Tibial artery (tissue), 4 donors: Measurements from ENCODE around the gene TBC1D1.

Source experiments
- DNase-seq, 2 donors: peaks; one replicate each; pipeline ENCODE4 v3.0.0-alpha.2; 2019
- H3K27ac ChIP-seq, 2 donors: fragments of 200-600 bp; sonication (generic) in 1 of 2; 1 replicate in 1 of 2; 2 replicates in 1 of 2; pipeline ENCODE4 v1.5.1; 2018 to 2019; ENCODE audit warnings: mild to moderate bottlenecking in 1 of 2
- H3K27me3 ChIP-seq, 2 donors: fragments of 200-600 bp; sonication (generic) in 1 of 2; one replicate each; pipeline versions ENCODE4 v1.5.1 to v1.6.0; 2016 to 2019
- H3K36me3 ChIP-seq, 3 donors: fragments of 200-600 bp; sonication (generic) in 2 of 3; one replicate each; pipeline ENCODE4 v1.5.1; 2016 to 2019; ENCODE audit warnings: mild to moderate bottlenecking in 2 of 3
- H3K4me1 ChIP-seq, 4 donors: fragments of 200-600 bp; sonication (generic) in 2 of 4; 1 replicate in 3 of 4; 2 replicates in 1 of 4; pipeline ENCODE4 v1.5.1; 2016 to 2019
- H3K4me3 ChIP-seq, 2 donors: fragments of 200-600 bp; sonication (generic) in 1 of 2; 1 replicate in 1 of 2; 2 replicates in 1 of 2; pipeline ENCODE4 v1.5.1; 2018 to 2019; ENCODE audit warnings: mild to moderate bottlenecking in 2 of 2
- H3K9me3 ChIP-seq, 3 donors: fragments of 200-600 bp; sonication (generic) in 1 of 3; one replicate each; pipeline ENCODE4 v1.5.1; 2016 to 2019
- intact Hi-C: fragments of 100-400 bp; cut with DNase I; formaldehyde crosslinking; loops from one replicate; pipeline ENCODE4 v1.15.0; 2023; ENCODE audit warnings: low total_unique reads
- TF ChIP-seq, protein P1 (sequence below), 2 experiments: fragments of 200-600 bp in 1 of 2; fragments of 450-650 bp in 1 of 2; IDR thresholded peaks; one replicate each; pipeline ENCODE4 v1.5.1; 2017 to 2019; ENCODE audit warnings: antibody characterized with exemption in 2 of 2, mild to moderate bottlenecking in 1 of 2, moderate library complexity in 1 of 2

Gene TBC1D1

GRCh38 chr4:38080061-38080974 is 189.4 kb downstream of the TBC1D1 start:
- peaks cover 0 to 5% (median 0%) of the 10 kb centered on the region in 3 donors for H3K36me3 ChIP-seq
- H3K27me3 ChIP-seq: no peaks in the 10 kb centered on the region
- TF ChIP-seq, protein P1, sequence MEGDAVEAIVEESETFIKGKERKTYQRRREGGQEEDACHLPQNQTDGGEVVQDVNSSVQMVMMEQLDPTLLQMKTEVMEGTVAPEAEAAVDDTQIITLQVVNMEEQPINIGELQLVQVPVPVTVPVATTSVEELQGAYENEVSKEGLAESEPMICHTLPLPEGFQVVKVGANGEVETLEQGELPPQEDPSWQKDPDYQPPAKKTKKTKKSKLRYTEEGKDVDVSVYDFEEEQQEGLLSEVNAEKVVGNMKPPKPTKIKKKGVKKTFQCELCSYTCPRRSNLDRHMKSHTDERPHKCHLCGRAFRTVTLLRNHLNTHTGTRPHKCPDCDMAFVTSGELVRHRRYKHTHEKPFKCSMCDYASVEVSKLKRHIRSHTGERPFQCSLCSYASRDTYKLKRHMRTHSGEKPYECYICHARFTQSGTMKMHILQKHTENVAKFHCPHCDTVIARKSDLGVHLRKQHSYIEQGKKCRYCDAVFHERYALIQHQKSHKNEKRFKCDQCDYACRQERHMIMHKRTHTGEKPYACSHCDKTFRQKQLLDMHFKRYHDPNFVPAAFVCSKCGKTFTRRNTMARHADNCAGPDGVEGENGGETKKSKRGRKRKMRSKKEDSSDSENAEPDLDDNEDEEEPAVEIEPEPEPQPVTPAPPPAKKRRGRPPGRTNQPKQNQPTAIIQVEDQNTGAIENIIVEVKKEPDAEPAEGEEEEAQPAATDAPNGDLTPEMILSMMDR (IDR thresholded peaks at IDR 0.05): no peak
- H3K9me3 ChIP-seq: no peaks in the 10 kb centered on the region
- H3K27ac ChIP-seq: peak overlapping the region in 1 of 2 donors; percentile 60
- no peak overlapping the region for H3K4me3 ChIP-seq
- peaks cover 0 to 82% (median 42%) of the 10 kb centered on the region in 4 donors for H3K4me1 ChIP-seq
- DNase-seq: no peak
- intact Hi-C loops: no loop called here

DNA sequence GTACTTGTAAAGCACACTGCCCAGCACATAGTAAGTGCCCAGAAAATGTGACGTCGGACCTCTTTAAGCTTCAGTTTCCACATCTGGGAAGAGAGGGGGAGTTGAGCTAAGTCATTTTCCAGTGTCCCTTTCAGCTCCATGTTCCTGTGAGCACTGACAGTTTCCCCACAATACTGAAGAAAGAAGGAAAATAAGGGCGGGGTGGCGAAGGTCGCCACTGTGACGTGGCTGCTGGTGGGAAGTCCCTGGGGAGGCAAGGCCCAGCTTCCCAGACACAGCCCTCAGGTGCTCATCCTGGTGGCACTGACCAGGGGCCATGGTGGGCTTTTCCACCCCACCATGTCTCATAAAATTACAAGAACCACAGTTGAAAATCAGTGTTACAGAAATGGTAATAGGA is 191.1 kb downstream of the TBC1D1 start:
- TF ChIP-seq, protein P1 (IDR thresholded peaks at IDR 0.05): no peak
- DNase-seq: no peak
- Histone ChIP-seq H3K27me3 (no peaks in the 10 kb centered on the region), H3K4me3 (no peak overlapping the region), H3K9me3 (no peaks in the 10 kb centered on the region), H3K27ac (peak overlapping the region; percentile 46 to 60), H3K36me3 (no peaks in the 10 kb centered on the region), H3K4me1 (peaks cover 0 to 85% (median 48%) of the 10 kb centered on the region in 4 donors)
- intact Hi-C loops: no loop called here

- H3K4me3 ChIP-seq: no peak overlapping the region
- H3K27ac ChIP-seq: peak overlapping the region; percentile 46 to 60
- DNase-seq: no peak
- H3K36me3 ChIP-seq: no peaks in the 10 kb centered on the region
- peaks cover 0 to 85% (median 48%) of the 10 kb centered on the region in 4 donors for H3K4me1 ChIP-seq
- TF ChIP-seq, protein P1 (IDR thresholded peaks at IDR 0.05): no peak
- H3K9me3 ChIP-seq: no peaks in the 10 kb centered on the region
- no peaks in the 10 kb centered on the region for H3K27me3 ChIP-seq
- intact Hi-C loops: no loop called here
Observed at GRCh38 chr4:38082424-38083385, 191.8 kb downstream of the TBC1D1 start.

- Histone ChIP-seq H3K27ac (peak overlapping the region; percentile 36 to 60), H3K36me3 (peaks cover 4 to 12% (median 5%) of the 10 kb centered on the region in 3 donors), H3K4me1 (peaks cover 0 to 62% (median 34%) of the 10 kb centered on the region in 4 donors), H3K27me3 (no peaks in the 10 kb centered on the region), H3K4me3 (no peak overlapping the region), H3K9me3 (no peaks in the 10 kb centered on the region)
- TF ChIP-seq, protein P1 (IDR thresholded peaks at IDR 0.05): no peak
- DNase-seq: no peak
- intact Hi-C loops: no loop called here
Observed at GRCh38 chr4:38084877-38085711, 194.2 kb downstream of the TBC1D1 start.

DNA sequence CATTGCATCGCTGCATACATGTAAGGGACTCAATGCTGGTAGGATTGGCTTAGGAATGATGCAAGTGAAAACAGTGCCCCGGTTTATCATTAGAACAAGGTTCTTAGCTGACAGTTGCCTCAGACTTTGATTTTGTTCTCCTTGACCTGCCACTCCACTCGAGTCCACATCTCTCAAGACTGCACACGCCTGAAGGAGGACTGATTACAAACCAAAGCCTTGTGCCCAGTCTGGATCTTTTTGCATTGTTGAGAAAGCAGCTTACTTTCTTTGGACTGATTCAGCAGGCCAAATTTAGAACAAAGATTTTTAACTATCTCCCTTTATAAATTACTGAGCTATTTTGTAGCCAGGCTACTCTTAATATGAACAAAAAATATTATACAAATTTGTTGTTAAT is 194.9 kb downstream of the TBC1D1 start:
- peaks cover 0 to 56% (median 34%) of the 10 kb centered on the region in 4 donors for H3K4me1 ChIP-seq
- no peaks in the 10 kb centered on the region for H3K27me3 ChIP-seq
- H3K9me3 ChIP-seq: no peaks in the 10 kb centered on the region
- H3K36me3 ChIP-seq: peaks cover 10 to 19% (median 11%) of the 10 kb centered on the region in 3 donors
- peak overlapping the region in 1 of 2 donors; percentile 60 for H3K27ac ChIP-seq
- no peak for DNase-seq
- no peak overlapping the region for H3K4me3 ChIP-seq
- TF ChIP-seq, protein P1 (IDR thresholded peaks at IDR 0.05): no peak
- intact Hi-C loops: no loop called here
